22Rv1 (cell line): ENCODE data around the gene PRDM15.

Experiments
- CTCF ChIP-seq: fragments of 450-650 bp; IDR thresholded peaks from 2 replicates; pipeline ENCODE4 v1.5.1; 2017; ENCODE audit warnings: mild to moderate bottlenecking
- ZFX ChIP-seq: fragments of 450-650 bp; IDR thresholded peaks from 2 replicates; pipeline ENCODE4 v1.6.1; 2017; ENCODE audit warnings: antibody characterized with exemption, borderline replicate concordance

GRCh38 chr21:41881051-41881450 is 1.9 kb upstream of the PRDM15 start:
- TF ChIP-seq CTCF (no peak), ZFX (no peak)
